Osteoblast (primary cell): ENCODE measurements around the gene EPAS1. TPM values are rescaled to one million over a fixed set of nuclear protein-coding genes. Genes with fewer than 3 reads are reported as not detected.
A peak's percentile ranks its signal among the peaks of the same experiment; 100 is the strongest.

ENCODE experiments used
- DNase-seq: peaks from one replicate; pipeline ENCODE4 v3.0.0; 2011; ENCODE audit warnings: low spot score, mixed read lengths; ENCODE audit not compliant: insufficient read length; ENCODE audit errors: missing footprints
- H2AFZ ChIP-seq: 2 replicates; pipeline ENCODE4 v1.6.0; 2011; ENCODE audit warnings: mild to moderate bottlenecking, low read length
- H3K27ac ChIP-seq: 2 replicates; pipeline ENCODE4 v1.5.1; 2011; ENCODE audit warnings: mild to moderate bottlenecking, low read depth, low read length, moderate library complexity
- H3K27me3 ChIP-seq: 2 replicates; pipeline ENCODE4 v1.6.0; 2012; ENCODE audit warnings: mild to moderate bottlenecking, control low read depth, inconsistent platforms, low read length, moderate library complexity; ENCODE audit not compliant: insufficient read depth
- H3K36me3 ChIP-seq: 2 replicates; pipeline ENCODE4 v1.5.1; 2011; ENCODE audit warnings: mild to moderate bottlenecking, low read length, control low read depth, moderate library complexity; ENCODE audit not compliant: insufficient read depth
- H3K4me1 ChIP-seq: 2 replicates; pipeline ENCODE4 v1.5.1; 2011; ENCODE audit warnings: mild to moderate bottlenecking, low read length, control low read depth, moderate library complexity; ENCODE audit not compliant: insufficient read depth
- H3K4me2 ChIP-seq: 2 replicates; pipeline ENCODE4 v1.6.0; 2011; ENCODE audit warnings: mild to moderate bottlenecking, low read length; ENCODE audit not compliant: insufficient read depth
- H3K4me3 ChIP-seq: fragments of 200-600 bp; sonication (generic); 3 replicates; pipeline ENCODE4 v1.5.1; 2012; ENCODE audit warnings: mild to moderate bottlenecking, low read length, inconsistent platforms; ENCODE audit not compliant: insufficient read depth
- H3K79me2 ChIP-seq: 2 replicates; pipeline ENCODE4 v1.6.0; 2012; ENCODE audit warnings: mild to moderate bottlenecking, low read length, control low read depth, inconsistent platforms; ENCODE audit not compliant: insufficient read depth
- H3K9me3 ChIP-seq: 2 replicates; pipeline ENCODE4 v1.5.1; 2011; ENCODE audit warnings: low read depth, low read length, control low read depth
- H4K20me1 ChIP-seq: 2 replicates; pipeline ENCODE4 v1.6.0; 2012; ENCODE audit warnings: mild to moderate bottlenecking, low read length, control low read depth; ENCODE audit not compliant: insufficient read depth
- CTCF ChIP-seq: IDR thresholded peaks from 2 replicates; pipeline ENCODE4 v1.5.1; 2011; ENCODE audit warnings: mild to moderate bottlenecking, low read depth, low read length, moderate library complexity; ENCODE audit errors: extremely low read depth
- total RNA-seq: library from RNA; depleted of rRNA; stranded (reverse); fragments of >200 nt; gene quantifications from 2 replicates; pipeline ENCODE4 v1.2.3, GENCODE V29; 2012

The EPAS1 gene
- total RNA-seq, 1 donor, result 260 TPM

- no peaks in the 10 kb centered on the region for H3K36me3 ChIP-seq
- no peak for DNase-seq
- TF ChIP-seq CTCF, result no peak
- H3K9me3 ChIP-seq, result no peaks in the 10 kb centered on the region
- peaks cover 6% of the 10 kb centered on the region for H4K20me1 ChIP-seq
- peaks cover 65% of the 10 kb centered on the region for H3K4me1 ChIP-seq
- peak overlapping the region; percentile 95 for H3K27ac ChIP-seq
- peak overlapping the region; percentile 73 for H3K4me2 ChIP-seq
- H3K79me2 ChIP-seq, result peaks cover 77% of the 10 kb centered on the region
- H3K4me3 ChIP-seq, result no peak overlapping the region
- no peak overlapping the region for H2AFZ ChIP-seq
- no peaks in the 10 kb centered on the region for H3K27me3 ChIP-seq
Measured at GRCh38 chr2:46314065-46314835, 17.0 kb downstream of the EPAS1 start.

- H4K20me1 ChIP-seq, result no peaks in the 10 kb centered on the region
- H3K27me3 ChIP-seq, result no peaks in the 10 kb centered on the region
- H3K4me2 ChIP-seq, result peak overlapping the region; percentile 73
- peaks cover 69% of the 10 kb centered on the region for H3K4me1 ChIP-seq
- peak overlapping the region; percentile 15 for H3K4me3 ChIP-seq
- no peak for TF ChIP-seq CTCF
- peak overlapping the region; percentile 95 for H3K27ac ChIP-seq
- DNase-seq, result peak; percentile 86
- peaks cover 77% of the 10 kb centered on the region for H3K79me2 ChIP-seq
- H2AFZ ChIP-seq, result no peak overlapping the region
- no peaks in the 10 kb centered on the region for H3K9me3 ChIP-seq
- no peaks in the 10 kb centered on the region for H3K36me3 ChIP-seq
Measured at GRCh38 chr2:46315103-46315890, 18.1 kb downstream of the EPAS1 start.

- H3K27ac ChIP-seq, result peak overlapping the region; percentile 95
- no peak overlapping the region for H3K4me2 ChIP-seq
- H4K20me1 ChIP-seq, result no peaks in the 10 kb centered on the region
- H3K27me3 ChIP-seq, result no peaks in the 10 kb centered on the region
- peaks cover 83% of the 10 kb centered on the region for H3K79me2 ChIP-seq
- H3K4me1 ChIP-seq, result peaks cover 60% of the 10 kb centered on the region
- H3K36me3 ChIP-seq, result no peaks in the 10 kb centered on the region
- H3K9me3 ChIP-seq, result no peaks in the 10 kb centered on the region
- no peak for DNase-seq
- H2AFZ ChIP-seq, result no peak overlapping the region
- TF ChIP-seq CTCF, result no peak
- H3K4me3 ChIP-seq, result no peak overlapping the region
Measured at GRCh38 chr2:46317094-46317486, 19.9 kb downstream of the EPAS1 start.
